ENCODE results near the gene BTBD17. TPM values are rescaled to one million over a fixed set of nuclear protein-coding genes. Genes with fewer than 3 reads are reported as not detected.

BTBD17 gene
- total RNA-seq, 1 experiment from 2014 or later, result not detected

DNA sequence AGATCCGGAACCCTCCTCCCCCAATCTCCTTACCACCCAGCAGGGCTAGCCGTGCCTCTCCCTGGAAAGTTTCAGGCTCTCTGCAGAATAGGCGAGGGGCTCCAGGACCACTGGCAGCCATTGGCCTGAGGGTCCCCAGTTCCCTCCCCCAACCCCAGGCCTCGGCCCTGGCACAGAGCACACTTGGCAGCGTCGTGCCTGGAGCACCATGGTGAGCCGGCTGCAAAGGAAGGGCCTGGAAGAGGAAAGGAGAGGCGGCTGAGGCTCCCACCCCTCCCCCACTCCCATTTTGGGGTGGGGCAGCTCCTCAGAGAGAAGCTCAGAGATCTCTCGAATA lies 369 bp upstream of the BTBD17 start:
- no TSS peak for BruUV-seq (replicated peaks)
- no peak overlapping the region for H2AFZ ChIP-seq (ENCODE audit: low read depth, low read length, poor library complexity, severe bottlenecking)
- H3K27ac ChIP-seq (ENCODE audit: low read depth, low read length), result no peak overlapping the region
- TF ChIP-seq POLR2A (IDR thresholded peaks at IDR 0.05; ENCODE audit: borderline replicate concordance, extremely low read depth, insufficient read depth, insufficient read length), result no peak
- no peak for TF ChIP-seq YY1 (IDR thresholded peaks at IDR 0.05; ENCODE audit: extremely low read depth, insufficient replicate concordance, low read depth, low read length)
- TF ChIP-seq EZH2 (IDR thresholded peaks at IDR 0.05), result no peak
- TF ChIP-seq, protein P1, sequence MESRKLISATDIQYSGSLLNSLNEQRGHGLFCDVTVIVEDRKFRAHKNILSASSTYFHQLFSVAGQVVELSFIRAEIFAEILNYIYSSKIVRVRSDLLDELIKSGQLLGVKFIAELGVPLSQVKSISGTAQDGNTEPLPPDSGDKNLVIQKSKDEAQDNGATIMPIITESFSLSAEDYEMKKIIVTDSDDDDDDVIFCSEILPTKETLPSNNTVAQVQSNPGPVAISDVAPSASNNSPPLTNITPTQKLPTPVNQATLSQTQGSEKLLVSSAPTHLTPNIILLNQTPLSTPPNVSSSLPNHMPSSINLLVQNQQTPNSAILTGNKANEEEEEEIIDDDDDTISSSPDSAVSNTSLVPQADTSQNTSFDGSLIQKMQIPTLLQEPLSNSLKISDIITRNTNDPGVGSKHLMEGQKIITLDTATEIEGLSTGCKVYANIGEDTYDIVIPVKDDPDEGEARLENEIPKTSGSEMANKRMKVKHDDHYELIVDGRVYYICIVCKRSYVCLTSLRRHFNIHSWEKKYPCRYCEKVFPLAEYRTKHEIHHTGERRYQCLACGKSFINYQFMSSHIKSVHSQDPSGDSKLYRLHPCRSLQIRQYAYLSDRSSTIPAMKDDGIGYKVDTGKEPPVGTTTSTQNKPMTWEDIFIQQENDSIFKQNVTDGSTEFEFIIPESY (IDR thresholded peaks at IDR 0.05; ENCODE audit: extremely low read depth, insufficient replicate concordance, low read length), result no peak
- no peak for TF ChIP-seq EGR1 (IDR thresholded peaks at IDR 0.05; ENCODE audit: low read depth)
- no peak for TF ChIP-seq TCF7L2 (IDR thresholded peaks at IDR 0.05; ENCODE audit: borderline replicate concordance, extremely low read depth, insufficient read depth, insufficient read length)
- no peak for TF ChIP-seq FOSL1 (IDR thresholded peaks at IDR 0.05; ENCODE audit: low read depth)
- no peak for TF ChIP-seq CEBPB (IDR thresholded peaks at IDR 0.05; ENCODE audit: low read depth)
- no peaks in the 10 kb centered on the region for H3K36me3 ChIP-seq (ENCODE audit: control insufficient read depth in 1 of 2, insufficient read depth in 2 of 2, low read length in 2 of 2)
- no peaks in the 10 kb centered on the region for H3K27me3 ChIP-seq (ENCODE audit: insufficient read depth, low read length)
- no peak overlapping the region for H3K4me2 ChIP-seq (ENCODE audit: low read length)
- H3K4me3 ChIP-seq (replicated peaks in 1 of 2; ENCODE audit: low read depth in 1 of 2, low read length in 2 of 2), result no peak overlapping the region
- ATAC-seq, result no peak
- ChIA-PET CTCF (interaction anchor here (0.7 to 5.6 kb wide), 15 partner anchors 8 to 208 kb away, joined by 3 to 32 read pairs (median 6); partner anchors contain the start of gene TTYH2), POLR2A (no interaction called here), RAD21 (ENCODE audit: low non-redundant PET in 1 of 2, low total read pairs in 2 of 2, uncharacterized antibody in 2 of 2, unreplicated experiment in 2 of 2) (no interaction called here)
- H3K9me2 ChIP-seq (ENCODE audit: insufficient read depth), result no peaks in the 10 kb centered on the region
- no peaks in the 10 kb centered on the region for H3K79me2 ChIP-seq (ENCODE audit: insufficient read depth, low read length)
- H3K9ac ChIP-seq (ENCODE audit: low read length), result no peak overlapping the region
- intact Hi-C loops (cut with micrococcal nuclease), result no loop called here
- H4K20me1 ChIP-seq (ENCODE audit: insufficient read depth), result no peaks in the 10 kb centered on the region
- DNase-seq (ENCODE audit: low read depth, low spot score), result no peak
- H3K9me3 ChIP-seq (ENCODE audit: control insufficient read depth in 1 of 2, insufficient read depth in 1 of 2, low read depth in 1 of 2, low read length in 2 of 2), result no peaks in the 10 kb centered on the region
- peaks cover 0 to 8% of the 10 kb centered on the region in 2 experiments; a peak in 1 of 4 replicates for H3K4me1 ChIP-seq (ENCODE audit: control insufficient read depth in 1 of 2, insufficient read depth in 2 of 2, low read length in 2 of 2)

Measured in HCT116 (cell line).